ENCODE measurements around the gene INAFM2.

INAFM2 gene

DNA sequence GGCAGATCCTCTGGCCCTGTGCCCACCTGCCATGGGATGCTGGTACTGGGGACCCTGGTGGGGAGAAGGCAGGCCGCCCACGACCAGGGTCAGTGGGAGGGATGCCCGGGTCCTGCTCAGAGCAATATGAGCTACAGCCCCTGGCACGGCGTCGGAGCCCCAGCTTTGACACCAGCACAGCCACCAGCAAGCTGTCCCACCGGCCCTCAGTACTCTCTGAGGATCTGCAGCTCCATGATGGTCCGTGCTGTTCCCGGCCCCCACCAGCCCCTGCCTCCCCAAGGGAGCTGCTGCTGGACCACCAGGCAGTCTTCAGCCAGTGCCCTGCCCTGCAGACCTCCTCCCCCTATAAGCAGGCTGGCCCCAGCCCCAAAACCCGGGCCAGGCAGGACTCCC, 46.0 kb downstream of the INAFM2 start:
- no peak for DNase-seq (ENCODE audit: extremely low read depth, insufficient read length)
- Histone ChIP-seq H3K4me3 (replicated peaks; ENCODE audit: low read depth, low read length) (no peak overlapping the region), H3K27me3 (replicated peaks; ENCODE audit: control insufficient read depth, insufficient read depth, low read length) (no peaks in the 10 kb centered on the region; the same call in 1 of the 2 replicates)

GRCh38 chr15:40369971-40370370, 46.5 kb downstream of the INAFM2 start:
- DNase-seq (ENCODE audit: extremely low read depth, insufficient read length), result no peak
- Histone ChIP-seq H3K27me3 (replicated peaks; ENCODE audit: control insufficient read depth, insufficient read depth, low read length) (no peaks in the 10 kb centered on the region; the same call in 1 of the 2 replicates), H3K36me3 (ENCODE audit: control insufficient read depth, insufficient read depth, low read length) (no peaks in the 10 kb centered on the region), H3K4me3 (replicated peaks; ENCODE audit: low read depth, low read length) (no peak overlapping the region)
- TF ChIP-seq, protein P1, sequence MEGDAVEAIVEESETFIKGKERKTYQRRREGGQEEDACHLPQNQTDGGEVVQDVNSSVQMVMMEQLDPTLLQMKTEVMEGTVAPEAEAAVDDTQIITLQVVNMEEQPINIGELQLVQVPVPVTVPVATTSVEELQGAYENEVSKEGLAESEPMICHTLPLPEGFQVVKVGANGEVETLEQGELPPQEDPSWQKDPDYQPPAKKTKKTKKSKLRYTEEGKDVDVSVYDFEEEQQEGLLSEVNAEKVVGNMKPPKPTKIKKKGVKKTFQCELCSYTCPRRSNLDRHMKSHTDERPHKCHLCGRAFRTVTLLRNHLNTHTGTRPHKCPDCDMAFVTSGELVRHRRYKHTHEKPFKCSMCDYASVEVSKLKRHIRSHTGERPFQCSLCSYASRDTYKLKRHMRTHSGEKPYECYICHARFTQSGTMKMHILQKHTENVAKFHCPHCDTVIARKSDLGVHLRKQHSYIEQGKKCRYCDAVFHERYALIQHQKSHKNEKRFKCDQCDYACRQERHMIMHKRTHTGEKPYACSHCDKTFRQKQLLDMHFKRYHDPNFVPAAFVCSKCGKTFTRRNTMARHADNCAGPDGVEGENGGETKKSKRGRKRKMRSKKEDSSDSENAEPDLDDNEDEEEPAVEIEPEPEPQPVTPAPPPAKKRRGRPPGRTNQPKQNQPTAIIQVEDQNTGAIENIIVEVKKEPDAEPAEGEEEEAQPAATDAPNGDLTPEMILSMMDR (IDR thresholded peaks at IDR 0.05; ENCODE audit: insufficient read depth, low read length, poor library complexity, severe bottlenecking), result no peak

More for the DNA sequence above, 46.0 kb downstream of the INAFM2 start:
- no peaks in the 10 kb centered on the region for H3K36me3 ChIP-seq (ENCODE audit: control insufficient read depth, insufficient read depth, low read length)
- TF ChIP-seq, protein P1 (IDR thresholded peaks at IDR 0.05; ENCODE audit: insufficient read depth, low read length, poor library complexity, severe bottlenecking), result no peak

DNA sequence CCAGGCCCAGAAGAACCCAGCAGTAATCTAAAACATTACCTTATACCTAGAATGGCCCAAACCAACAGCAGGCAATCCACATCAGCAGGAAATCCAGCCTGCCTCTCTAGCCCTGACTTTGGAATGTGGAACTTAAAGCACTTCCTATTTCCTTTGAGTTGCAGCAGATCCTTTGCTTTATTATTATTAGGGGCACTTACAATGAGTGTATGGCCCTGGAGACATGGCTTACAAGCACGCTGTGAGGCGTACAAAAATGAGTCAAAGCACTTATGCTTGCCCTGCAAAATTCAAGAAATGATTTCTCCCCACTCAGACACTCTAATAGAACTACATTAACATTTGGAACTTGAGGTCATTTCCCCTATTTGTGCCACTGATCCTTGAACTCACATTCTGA, 49.5 kb downstream of the INAFM2 start:
- DNase-seq (ENCODE audit: extremely low read depth, insufficient read length), result no peak
- no peaks in the 10 kb centered on the region for H3K36me3 ChIP-seq (ENCODE audit: control insufficient read depth, insufficient read depth, low read length)
- H3K4me3 ChIP-seq (replicated peaks; ENCODE audit: low read depth, low read length), result no peak overlapping the region
- no peaks in the 10 kb centered on the region for H3K27me3 ChIP-seq (replicated peaks; ENCODE audit: control insufficient read depth, insufficient read depth, low read length)
- TF ChIP-seq, protein P1 (IDR thresholded peaks at IDR 0.05; ENCODE audit: insufficient read depth, low read length, poor library complexity, severe bottlenecking), result no peak
